Measurements from ENCODE around the gene GADL1. TPM values are rescaled to one million over a fixed set of nuclear protein-coding genes. Genes with fewer than 3 reads are reported as not detected.

The GADL1 gene
- total RNA-seq, 2 experiments from 2014 or later, result not detected

DNA sequence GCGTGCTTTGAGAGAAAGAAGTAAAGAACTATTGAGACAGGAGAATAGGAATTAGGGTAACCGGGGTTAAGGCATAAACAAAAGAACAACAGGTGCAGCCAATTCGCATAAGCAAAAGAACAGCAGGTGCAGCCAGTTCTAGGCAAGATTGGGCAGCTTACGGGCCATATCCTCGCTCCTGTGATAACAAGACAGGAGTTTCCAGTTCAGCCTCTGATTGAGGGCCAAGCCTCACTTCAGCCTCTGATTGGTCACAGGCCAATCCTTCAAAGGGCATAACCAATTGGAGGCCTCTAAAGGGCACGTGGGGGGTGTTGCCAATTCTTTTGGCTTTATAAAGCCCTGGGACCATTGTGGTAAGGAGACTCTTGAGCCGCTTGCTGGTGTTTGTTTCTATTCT is 143.5 kb downstream of the GADL1 start:
- no peaks in the 10 kb centered on the region for H3K27me3 Mint-ChIP-seq (ENCODE audit: low read depth)
- CTCF ChIA-PET, result interaction anchor here (0.6 to 5.0 kb wide), 19 partner anchors 9 to 746 kb away, joined by 3 to 32 read pairs (median 4); no protein-coding TSS in a partner anchor
- peaks cover 45% of the 10 kb centered on the region for H3K4me1 Mint-ChIP-seq (ENCODE audit: low read depth)
- no peaks in the 10 kb centered on the region for H3K36me3 Mint-ChIP-seq (ENCODE audit: low read depth)
- no peak for DNase-seq
- H3K9me3 Mint-ChIP-seq, result no peaks in the 10 kb centered on the region
- intact Hi-C loops (cut with micrococcal nuclease), result loop anchor here (1.0 to 5.0 kb wide), 9 partner anchors 58 to 1834 kb away; no protein-coding TSS in a partner anchor
- H3K4me3 Mint-ChIP-seq, result no peak overlapping the region
- H3K27ac Mint-ChIP-seq, result no peak overlapping the region

DNA sequence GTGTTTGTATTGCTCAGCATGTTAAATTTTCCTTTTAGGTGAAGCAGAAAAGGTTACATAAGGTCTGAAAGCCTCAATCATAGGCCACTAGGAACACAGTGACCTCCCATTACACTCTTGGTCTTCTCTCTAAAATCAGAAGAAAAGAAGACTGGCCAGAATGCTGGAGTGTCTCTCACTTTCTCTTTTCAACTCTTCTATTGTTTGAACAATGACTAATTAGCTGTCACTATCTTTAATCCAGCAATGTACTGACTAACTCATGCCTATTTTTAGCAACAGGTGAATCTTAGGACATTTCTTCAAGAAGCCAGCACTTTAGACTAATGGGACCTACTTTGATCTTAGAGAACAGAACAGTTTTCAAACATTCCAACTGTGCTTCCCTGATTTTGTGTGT is 145.2 kb downstream of the GADL1 start:
- Mint-ChIP-seq H3K27ac (peak overlapping the region; percentile 28), H3K9me3 (no peaks in the 10 kb centered on the region), H3K4me1 (ENCODE audit: low read depth) (peaks cover 45% of the 10 kb centered on the region), H3K4me3 (no peak overlapping the region), H3K27me3 (ENCODE audit: low read depth) (no peaks in the 10 kb centered on the region), H3K36me3 (ENCODE audit: low read depth) (no peaks in the 10 kb centered on the region)
- CTCF ChIA-PET, result interaction anchor here (1.0 to 5.0 kb wide), 3 partner anchors 228 to 707 kb away, joined by 3 to 32 read pairs (median 3); no protein-coding TSS in a partner anchor
- no peak for DNase-seq
- intact Hi-C loops (cut with micrococcal nuclease), result loop anchor here (2.0 kb wide), 2 partner anchors 144 to 272 kb away; no protein-coding TSS in a partner anchor

DNA sequence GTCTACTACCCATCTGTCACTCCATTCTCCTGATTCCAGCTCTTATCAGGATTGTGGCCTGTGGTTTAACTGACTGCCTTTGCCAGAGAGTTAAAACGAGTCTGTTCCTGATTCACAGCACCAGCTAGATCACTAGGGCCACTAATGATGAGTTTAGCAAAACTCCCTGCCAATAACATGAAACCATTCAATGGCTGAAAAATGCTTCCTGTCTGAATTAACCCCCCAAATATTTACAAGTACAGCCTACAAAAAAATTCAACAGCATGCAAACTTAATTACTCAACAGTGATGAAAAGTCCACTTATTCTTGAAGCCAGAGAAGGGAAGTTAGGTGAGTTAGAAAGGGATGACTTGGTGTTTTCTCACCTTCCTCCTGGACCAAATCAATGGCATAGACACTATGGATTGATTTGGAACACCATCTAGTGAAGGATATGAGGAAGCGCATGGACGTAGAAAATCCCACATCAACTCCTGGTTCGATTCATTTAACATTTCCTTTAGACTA is 146.6 kb downstream of the GADL1 start:
- Mint-ChIP-seq H3K36me3 (ENCODE audit: low read depth) (no peaks in the 10 kb centered on the region), H3K9me3 (no peaks in the 10 kb centered on the region), H3K27ac (no peak overlapping the region), H3K4me1 (ENCODE audit: low read depth) (peaks cover 58% of the 10 kb centered on the region), H3K27me3 (ENCODE audit: low read depth) (no peaks in the 10 kb centered on the region), H3K4me3 (no peak overlapping the region)
- no peak for DNase-seq
- CTCF ChIA-PET, result interaction anchor here (0.7 to 5.0 kb wide), 8 partner anchors 54 to 733 kb away, joined by 3 to 32 read pairs (median 4); no protein-coding TSS in a partner anchor
- intact Hi-C loops (cut with micrococcal nuclease), result loop anchor here (2.0 kb wide), 2 partner anchors 143 to 271 kb away; no protein-coding TSS in a partner anchor

DNA sequence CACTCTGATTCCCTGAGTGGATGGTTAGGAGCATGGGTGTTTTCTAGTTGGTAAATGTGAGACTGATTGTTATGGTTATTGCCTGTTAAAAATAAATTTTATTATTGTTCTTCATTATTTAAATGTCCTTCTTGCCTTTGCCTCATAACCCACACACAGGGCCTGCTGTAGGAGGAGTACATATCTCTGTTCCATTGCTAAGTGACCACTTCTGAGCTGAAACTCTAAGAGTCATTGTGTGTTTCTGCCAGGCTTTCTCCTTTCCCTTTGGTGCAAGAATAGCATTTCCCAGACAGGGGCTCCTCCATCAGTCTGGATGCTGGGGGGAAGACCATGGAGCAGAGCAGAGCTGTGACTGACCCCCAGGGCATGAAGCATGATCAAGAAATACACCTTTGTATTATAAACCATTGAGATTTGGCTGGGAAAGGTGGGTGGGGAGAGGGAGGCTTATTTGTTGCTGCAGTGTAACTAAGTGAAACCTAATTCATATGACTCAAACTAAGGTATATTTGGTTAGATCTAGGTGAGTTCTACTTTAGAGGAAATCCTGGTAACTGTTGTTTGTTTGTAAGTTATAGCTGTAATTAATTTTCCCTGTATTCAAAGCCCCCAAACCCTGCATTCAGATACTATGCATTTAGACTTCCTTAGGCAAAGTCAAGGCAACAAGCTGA is 150.7 kb downstream of the GADL1 start:
- CTCF ChIA-PET, result interaction anchor here (1.4 kb wide), 1 partner anchor 731 kb away, joined by 5 read pairs; no protein-coding TSS in a partner anchor
- Mint-ChIP-seq H3K27me3 (ENCODE audit: low read depth) (no peaks in the 10 kb centered on the region), H3K4me3 (no peak overlapping the region), H3K9me3 (no peaks in the 10 kb centered on the region), H3K36me3 (ENCODE audit: low read depth) (no peaks in the 10 kb centered on the region), H3K27ac (no peak overlapping the region), H3K4me1 (ENCODE audit: low read depth) (peaks cover 31% of the 10 kb centered on the region)
- intact Hi-C loops (cut with micrococcal nuclease), result no loop called here
- no peak for DNase-seq

DNA sequence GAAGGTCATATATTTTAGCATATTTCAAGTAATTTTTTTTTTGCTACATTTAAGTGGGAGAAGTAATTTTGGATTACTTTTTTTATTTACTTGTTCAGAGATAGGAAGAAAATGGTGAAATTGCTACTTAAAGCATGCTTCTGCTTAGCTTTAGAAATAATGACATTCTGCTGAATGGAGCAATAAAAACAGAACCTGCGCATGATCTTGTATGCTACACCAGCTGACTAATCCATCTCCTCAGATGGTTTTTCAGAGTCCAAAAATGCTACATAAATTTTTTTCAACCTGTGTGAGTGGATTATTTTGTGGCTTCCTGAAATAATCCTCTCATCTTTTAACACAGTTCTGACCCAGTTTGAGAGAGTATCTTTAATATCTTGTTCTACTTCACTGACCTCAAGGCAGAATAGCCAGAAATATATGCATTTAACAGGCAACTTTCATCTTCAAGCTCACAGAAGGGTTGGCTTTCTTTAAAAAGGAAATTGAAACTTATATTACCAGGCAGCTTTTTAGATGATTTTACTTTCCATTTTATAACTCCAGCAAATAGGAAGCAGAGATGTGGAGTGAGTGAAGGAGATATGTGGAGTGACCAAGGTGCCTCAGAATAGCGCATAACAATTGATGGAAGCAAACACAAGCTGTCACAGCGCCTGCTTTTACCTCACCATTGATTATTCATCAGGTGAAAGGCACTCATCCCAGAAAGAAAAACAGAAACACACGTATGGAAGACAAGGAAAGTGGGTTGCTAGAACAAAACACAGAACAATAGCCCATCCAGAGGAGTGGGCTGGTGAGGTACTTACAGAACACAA is 151.5 kb downstream of the GADL1 start:
- Mint-ChIP-seq H3K4me1 (ENCODE audit: low read depth) (peaks cover 35% of the 10 kb centered on the region), H3K27ac (peak overlapping the region; percentile 15), H3K4me3 (peak overlapping the region; percentile 0), H3K36me3 (ENCODE audit: low read depth) (no peaks in the 10 kb centered on the region), H3K27me3 (ENCODE audit: low read depth) (no peaks in the 10 kb centered on the region), H3K9me3 (no peaks in the 10 kb centered on the region)
- CTCF ChIA-PET, result interaction anchor here (0.6 to 0.9 kb wide), 2 partner anchors 16 to 356 kb away, joined by 3 read pairs; no protein-coding TSS in a partner anchor
- DNase-seq, result no peak
- intact Hi-C loops (cut with micrococcal nuclease), result no loop called here

DNA sequence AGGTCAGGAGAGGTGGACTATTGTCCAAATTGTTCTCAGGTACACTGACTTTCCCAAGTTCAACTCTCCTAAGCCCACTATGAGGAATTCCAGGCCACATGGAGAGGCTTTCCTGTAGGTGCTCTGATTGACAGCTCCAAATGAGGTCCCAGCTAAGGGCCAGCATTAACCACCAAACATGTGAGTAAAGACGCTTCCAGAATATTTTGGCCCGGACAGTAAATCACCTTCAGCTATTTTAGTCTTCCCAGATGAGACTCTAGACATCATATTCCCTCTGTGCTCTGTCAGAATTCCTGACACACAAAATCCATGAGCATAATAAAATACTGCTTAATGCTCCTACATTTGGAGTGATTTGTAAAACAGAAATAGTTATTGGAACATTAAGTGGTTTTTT is 152.6 kb downstream of the GADL1 start:
- Mint-ChIP-seq H3K27ac (no peak overlapping the region), H3K9me3 (no peaks in the 10 kb centered on the region), H3K27me3 (ENCODE audit: low read depth) (no peaks in the 10 kb centered on the region), H3K4me3 (no peak overlapping the region), H3K4me1 (ENCODE audit: low read depth) (peaks cover 39% of the 10 kb centered on the region), H3K36me3 (ENCODE audit: low read depth) (no peaks in the 10 kb centered on the region)
- intact Hi-C loops (cut with micrococcal nuclease), result no loop called here
- DNase-seq, result no peak
- CTCF ChIA-PET, result interaction anchor here (0.6 to 0.7 kb wide), 3 partner anchors 10 to 510 kb away, joined by 3 to 4 read pairs (median 3); no protein-coding TSS in a partner anchor

DNA sequence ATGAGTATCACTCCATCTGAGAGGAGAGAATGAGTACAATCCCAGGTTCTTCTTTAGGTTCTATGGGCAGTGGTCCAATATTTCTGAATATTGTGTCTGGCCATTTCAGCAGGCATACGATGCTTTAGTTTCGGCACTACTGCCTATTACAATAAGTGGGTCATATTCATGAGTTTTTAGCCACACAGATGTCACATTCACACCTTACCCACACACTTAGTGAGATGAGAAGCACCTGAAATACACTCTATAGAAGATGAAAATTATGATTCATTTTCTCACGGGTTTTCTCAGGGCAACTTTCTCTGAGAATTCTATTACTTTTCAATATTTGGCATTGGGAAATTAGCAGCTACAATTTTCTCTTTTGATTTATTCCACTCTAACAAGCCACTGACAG is 155.9 kb downstream of the GADL1 start:
- H3K4me1 Mint-ChIP-seq (ENCODE audit: low read depth), result peaks cover 43% of the 10 kb centered on the region
- no peaks in the 10 kb centered on the region for H3K27me3 Mint-ChIP-seq (ENCODE audit: low read depth)
- intact Hi-C loops (cut with micrococcal nuclease), result loop anchor here (2.0 to 5.0 kb wide), 3 partner anchors 54 to 1051 kb away; no protein-coding TSS in a partner anchor
- H3K27ac Mint-ChIP-seq, result no peak overlapping the region
- DNase-seq, result no peak
- no peaks in the 10 kb centered on the region for H3K36me3 Mint-ChIP-seq (ENCODE audit: low read depth)
- no peak overlapping the region for H3K4me3 Mint-ChIP-seq
- H3K9me3 Mint-ChIP-seq, result no peaks in the 10 kb centered on the region
- CTCF ChIA-PET, result no interaction called here

DNA sequence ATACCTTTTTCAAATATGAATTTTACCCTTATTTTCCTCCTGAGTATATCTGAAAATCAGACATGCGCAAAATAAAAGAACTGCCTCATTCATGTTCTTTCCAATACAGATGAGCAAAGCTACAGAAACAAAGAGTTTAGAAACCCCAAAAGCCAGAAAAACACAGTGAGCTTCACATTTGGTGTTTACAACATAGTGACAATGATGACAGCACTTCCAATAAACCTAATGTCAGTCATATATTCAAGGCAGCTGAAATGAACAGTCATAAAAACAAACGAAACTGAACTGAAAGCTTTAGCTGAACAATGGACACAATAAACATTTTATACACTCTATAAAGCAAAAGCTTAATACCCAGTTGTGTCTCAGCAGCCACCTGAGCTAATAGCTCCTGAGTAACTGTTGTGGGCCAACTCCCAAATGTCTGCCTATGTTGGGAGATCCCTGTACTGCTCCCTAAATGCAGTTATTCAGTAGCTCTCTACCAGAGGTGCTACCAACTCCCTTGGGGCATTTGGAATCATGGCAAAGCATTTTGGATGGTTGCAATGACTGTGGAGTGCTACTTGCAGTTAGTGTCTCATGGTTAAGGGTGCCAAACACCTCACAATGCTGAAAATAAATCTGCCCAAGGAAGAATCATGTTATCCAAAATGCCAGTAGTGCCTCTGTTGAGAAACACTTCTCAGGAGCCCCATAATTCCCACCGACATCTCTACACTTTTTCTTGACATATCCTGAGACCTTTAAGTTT is 156.5 kb downstream of the GADL1 start:
- H3K4me3 Mint-ChIP-seq, result no peak overlapping the region
- H3K36me3 Mint-ChIP-seq (ENCODE audit: low read depth), result no peaks in the 10 kb centered on the region
- no peaks in the 10 kb centered on the region for H3K9me3 Mint-ChIP-seq
- CTCF ChIA-PET, result interaction anchor here (0.6 kb wide), 3 partner anchors 45 to 305 kb away, joined by 3 to 5 read pairs (median 5); no protein-coding TSS in a partner anchor
- intact Hi-C loops (cut with micrococcal nuclease), result loop anchor here (2.0 to 5.0 kb wide), 3 partner anchors 53 to 1051 kb away; no protein-coding TSS in a partner anchor
- H3K27me3 Mint-ChIP-seq (ENCODE audit: low read depth), result no peaks in the 10 kb centered on the region
- H3K27ac Mint-ChIP-seq, result peak overlapping the region; percentile 74
- no peak for DNase-seq
- H3K4me1 Mint-ChIP-seq (ENCODE audit: low read depth), result peaks cover 42% of the 10 kb centered on the region

DNA sequence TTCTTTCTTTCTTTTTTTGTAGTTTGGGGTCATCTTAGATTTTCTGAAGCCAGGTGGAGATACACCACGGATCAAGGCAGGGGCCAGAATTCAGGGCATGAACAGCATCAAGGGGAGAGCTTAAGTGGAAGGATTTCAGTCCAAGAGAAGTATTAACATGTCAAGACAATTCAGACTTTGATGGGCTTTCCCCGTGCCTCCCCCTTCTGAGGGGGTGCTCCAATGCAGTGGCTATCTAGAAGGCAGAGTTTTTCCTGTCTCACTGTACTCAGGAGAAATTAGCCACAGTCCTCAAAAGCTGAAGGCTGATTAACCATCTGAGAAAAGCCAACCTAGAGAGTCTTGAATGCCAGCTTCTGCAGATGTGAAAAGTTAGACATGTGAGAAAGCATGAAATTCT is 160.8 kb downstream of the GADL1 start:
- Mint-ChIP-seq H3K27me3 (ENCODE audit: low read depth) (no peaks in the 10 kb centered on the region), H3K27ac (no peak overlapping the region), H3K9me3 (no peaks in the 10 kb centered on the region), H3K4me3 (no peak overlapping the region), H3K36me3 (ENCODE audit: low read depth) (no peaks in the 10 kb centered on the region), H3K4me1 (ENCODE audit: low read depth) (peaks cover 59% of the 10 kb centered on the region)
- intact Hi-C loops (cut with micrococcal nuclease), result no loop called here
- CTCF ChIA-PET, result interaction anchor here (0.7 to 1.8 kb wide), 6 partner anchors 14 to 534 kb away, joined by 3 to 6 read pairs (median 3); no protein-coding TSS in a partner anchor
- DNase-seq, result no peak

DNA sequence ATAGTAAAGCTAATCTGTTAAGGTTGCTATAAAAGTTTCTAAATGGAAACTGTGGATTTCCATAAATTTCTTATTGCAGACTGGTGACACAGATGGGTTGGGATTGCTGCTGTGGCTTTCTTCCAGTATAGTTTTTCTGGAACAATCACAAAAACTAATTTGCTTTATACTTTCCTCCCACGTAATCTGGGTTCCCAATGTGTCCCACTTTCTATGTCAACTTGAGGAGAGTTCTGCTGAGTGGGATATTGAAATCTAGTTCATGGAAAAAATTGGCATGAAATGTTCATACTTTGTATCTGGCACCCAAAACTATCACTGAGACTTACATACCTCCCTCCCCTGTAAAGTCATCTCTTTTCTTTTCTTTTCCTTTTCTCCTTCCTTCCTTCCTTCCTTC is 161.3 kb downstream of the GADL1 start:
- peaks cover 54% of the 10 kb centered on the region for H3K4me1 Mint-ChIP-seq (ENCODE audit: low read depth)
- H3K27ac Mint-ChIP-seq, result no peak overlapping the region
- H3K9me3 Mint-ChIP-seq, result no peaks in the 10 kb centered on the region
- no peaks in the 10 kb centered on the region for H3K36me3 Mint-ChIP-seq (ENCODE audit: low read depth)
- CTCF ChIA-PET, result interaction anchor here (0.7 to 1.8 kb wide), 3 partner anchors 13 to 104 kb away, joined by 3 to 4 read pairs (median 3); no protein-coding TSS in a partner anchor
- no peak overlapping the region for H3K4me3 Mint-ChIP-seq
- intact Hi-C loops (cut with micrococcal nuclease), result no loop called here
- no peak for DNase-seq
- no peaks in the 10 kb centered on the region for H3K27me3 Mint-ChIP-seq (ENCODE audit: low read depth)

DNA sequence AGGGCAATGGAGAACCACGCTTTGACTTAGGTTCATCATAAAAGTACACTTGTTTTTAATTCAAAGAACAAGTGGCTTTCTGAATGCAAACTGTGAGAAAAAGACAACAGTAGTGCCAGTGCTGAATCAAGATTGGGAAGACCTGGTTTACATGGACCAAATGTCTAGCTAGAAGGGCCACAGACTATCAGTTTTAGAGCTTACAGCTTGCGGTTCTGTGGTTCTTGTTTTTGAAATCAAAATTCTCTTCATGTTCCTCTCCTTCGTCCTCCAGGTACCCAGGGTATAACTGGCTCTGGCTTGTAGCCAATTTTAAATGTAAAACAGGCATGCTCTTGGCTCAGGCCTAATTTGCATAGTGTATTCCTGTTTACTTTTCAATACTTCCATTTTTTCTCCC is 163.5 kb downstream of the GADL1 start:
- intact Hi-C loops (cut with micrococcal nuclease), result loop anchor here (2.0 kb wide), 1 partner anchor 14 kb away; no protein-coding TSS in a partner anchor
- Mint-ChIP-seq H3K9me3 (no peaks in the 10 kb centered on the region), H3K27me3 (ENCODE audit: low read depth) (no peaks in the 10 kb centered on the region), H3K4me3 (no peak overlapping the region), H3K36me3 (ENCODE audit: low read depth) (no peaks in the 10 kb centered on the region), H3K4me1 (ENCODE audit: low read depth) (peaks cover 44% of the 10 kb centered on the region), H3K27ac (no peak overlapping the region)
- DNase-seq, result no peak
- CTCF ChIA-PET, result no interaction called here

All from activated naive CD4-positive, alpha-beta T cell treated with anti-CD3 and anti-CD28 coated beads for 36 hours (primary cell).